ENCODE results near the gene OCA2.
"Not testable (repeated sequence)": the region's sequence is repeated elsewhere in the genome, so short reads cannot be mapped to it uniquely, and the experiment has no call there.

OCA2 gene

DNA sequence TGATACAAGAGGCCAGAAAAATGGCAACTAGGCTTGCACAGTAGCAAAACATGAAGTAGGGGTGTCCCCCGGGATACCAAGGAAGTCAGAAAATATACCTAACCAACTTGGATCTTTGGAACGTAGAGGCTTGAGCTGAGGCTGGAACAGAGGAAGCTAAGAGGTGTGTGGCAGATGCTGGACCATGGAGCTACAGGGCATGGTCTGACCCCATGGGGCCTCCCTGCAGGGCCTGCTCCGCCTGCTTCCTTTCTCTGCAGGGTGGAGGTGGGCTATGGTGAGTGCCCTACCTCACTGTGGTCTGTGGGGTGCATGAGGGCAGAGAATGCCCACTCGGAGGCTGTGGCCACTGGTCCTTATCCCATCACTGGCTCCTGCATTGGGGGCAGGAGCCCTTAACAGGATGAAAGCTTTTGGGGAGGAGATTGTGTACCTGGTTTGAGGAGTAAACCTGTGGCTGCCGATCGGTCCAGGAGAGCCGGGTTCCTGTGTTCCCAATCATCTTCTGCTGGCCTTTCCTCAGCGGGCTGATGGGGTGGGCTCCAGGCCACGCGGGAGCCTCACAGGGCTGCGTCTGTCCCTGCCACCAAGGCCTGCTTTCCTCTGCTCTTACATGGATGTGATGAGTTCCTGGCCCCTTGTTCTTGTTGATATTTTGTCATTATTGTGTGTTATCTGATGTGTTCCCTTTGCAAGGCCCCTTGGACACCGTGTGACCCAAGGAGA, 96.8 kb downstream of the OCA2 start:
- no peak for DNase-seq (ENCODE audit: low spot score)

DNA sequence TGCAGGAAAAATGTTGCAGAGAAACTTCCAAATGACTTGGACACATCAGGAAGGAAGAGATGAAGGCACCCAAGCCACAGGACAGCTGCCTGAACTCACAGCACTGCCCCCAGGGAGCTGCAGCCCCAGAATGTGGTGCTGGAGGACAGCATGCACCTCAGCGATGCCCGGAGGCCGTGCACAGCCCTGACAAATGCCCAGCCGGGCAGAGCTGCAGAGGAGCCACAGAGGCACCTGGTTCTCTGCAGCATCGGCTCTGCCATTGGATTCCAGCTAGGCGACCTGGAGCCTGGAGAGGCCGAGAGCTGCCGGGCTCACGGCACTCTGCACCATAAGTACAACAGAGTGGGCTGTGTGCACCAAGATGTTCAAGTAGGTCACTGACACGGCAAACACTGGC, 97.5 kb downstream of the OCA2 start:
- no peak for DNase-seq (ENCODE audit: low spot score)

DNA sequence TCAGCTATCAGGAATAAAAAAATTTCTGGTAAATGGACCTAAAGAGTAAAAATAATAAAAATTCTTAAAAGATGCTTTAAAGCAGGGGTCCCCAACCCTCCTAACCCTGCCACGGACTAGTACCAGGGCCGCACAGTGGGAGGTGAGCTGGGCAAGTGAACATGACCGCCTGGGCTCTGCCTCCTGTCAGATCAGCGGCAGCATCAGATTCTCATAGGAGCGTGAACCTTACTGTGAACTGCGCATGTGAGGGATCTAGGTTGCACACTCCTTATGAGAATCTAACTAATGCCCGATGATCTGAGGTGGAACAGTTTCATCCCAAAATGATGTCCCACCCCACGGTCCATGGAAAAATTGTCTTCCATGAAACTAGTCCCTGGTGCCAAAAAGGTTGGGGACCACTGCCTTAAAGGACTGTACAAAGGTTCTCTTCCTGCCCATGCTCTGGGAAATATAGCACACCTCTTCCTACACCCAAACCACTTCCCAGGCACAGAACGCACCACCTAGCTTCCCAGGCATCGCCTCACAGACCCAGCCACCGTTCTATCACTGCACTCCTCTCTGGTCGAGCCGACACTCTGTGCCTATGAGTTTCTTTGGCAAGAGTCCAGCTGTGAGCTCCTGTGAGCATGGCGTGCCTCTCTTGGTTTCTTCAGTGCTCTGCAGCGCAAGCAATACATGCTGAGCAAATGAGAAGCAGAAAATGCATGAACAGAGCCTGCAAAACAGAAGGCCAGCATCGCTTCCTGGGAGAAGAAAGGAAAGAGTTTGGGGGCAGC, 104.9 kb downstream of the OCA2 start:
- DNase-seq (ENCODE audit: low spot score) = no peak

DNA sequence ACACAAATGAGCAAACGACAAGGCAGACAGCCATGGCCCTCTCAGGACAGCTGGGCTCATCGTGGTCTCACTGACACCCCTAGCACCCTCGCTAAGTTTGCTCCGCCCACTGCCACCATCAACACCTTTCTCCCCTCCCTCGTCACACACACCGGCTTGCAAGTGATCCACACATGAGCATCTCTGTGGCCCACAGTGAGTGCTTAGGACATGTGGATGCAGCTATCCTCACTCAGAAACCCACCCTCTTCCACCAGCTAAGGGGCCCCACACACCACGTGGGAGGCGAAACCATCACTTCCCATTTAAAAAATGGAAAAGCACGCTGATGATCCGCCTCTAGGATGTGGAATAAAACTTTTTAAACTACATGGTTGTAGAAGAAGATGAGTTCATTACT, 105.6 kb downstream of the OCA2 start:
- DNase-seq (ENCODE audit: low spot score) = no peak

DNA sequence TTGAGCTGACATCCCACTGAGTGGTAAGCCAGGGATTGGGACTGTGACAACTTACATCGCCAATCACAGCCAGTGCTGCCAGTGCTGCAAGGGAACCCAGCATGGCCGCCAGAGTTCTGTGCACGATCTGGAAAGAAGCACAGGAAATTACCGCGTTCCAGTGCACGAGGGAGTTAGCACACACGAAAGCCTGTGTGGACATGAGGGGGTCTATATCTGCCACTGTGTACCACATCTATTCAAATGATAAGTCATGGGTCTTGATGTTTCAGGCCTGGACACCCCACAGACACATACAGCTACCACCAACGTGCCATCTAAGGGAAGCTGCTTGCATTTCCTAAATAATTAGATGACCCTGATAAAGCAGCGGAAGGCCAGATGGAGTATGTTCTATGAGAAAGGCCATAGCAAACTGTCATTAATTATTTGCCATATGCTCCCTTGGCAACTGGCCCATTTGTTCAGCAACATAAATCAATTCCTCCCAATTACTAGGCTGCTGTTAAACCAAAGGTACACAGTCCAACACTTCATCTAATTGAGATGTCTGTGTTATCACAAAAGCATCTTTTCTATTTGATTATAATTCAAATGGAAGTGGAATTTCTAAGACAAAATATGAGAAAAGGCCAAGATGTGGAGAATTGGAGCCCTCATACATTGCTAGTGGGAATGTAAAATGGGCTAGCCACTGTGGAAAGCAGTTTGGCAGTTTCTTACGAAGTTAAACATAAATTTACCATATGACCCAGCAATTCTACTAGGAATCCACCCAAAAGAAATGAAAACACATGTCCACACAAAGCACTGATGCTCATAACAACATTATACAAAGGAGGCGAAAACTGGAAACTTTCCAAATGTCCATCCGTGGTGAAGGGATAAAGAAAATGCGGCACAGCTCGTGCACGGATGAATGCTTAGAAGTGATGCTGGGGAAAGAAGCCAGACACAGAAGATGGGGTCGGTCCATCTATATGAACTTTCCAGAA, 108.3 kb downstream of the OCA2 start:
- no peak for DNase-seq (ENCODE audit: low spot score)

DNA sequence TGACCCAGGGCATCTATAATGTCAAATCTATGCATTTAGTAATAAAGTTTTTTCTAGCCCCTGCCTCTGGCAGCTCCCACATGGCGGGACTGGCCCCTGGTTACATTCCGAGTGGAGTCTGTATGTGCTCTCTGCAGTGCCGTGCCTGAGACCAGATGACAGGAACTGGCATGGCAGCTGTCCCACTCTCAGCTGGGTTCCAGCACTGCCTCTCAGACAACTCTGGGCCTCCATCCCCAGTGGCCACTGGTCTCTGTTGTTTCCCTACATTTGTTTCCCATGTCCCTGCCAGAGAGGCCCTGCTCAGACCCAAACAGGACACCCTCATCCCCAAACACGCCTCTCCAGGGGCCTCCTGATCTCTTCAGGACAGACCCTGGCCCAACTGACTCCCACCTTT, 109.3 kb downstream of the OCA2 start:
- DNase-seq (ENCODE audit: low spot score) = no peak

DNA sequence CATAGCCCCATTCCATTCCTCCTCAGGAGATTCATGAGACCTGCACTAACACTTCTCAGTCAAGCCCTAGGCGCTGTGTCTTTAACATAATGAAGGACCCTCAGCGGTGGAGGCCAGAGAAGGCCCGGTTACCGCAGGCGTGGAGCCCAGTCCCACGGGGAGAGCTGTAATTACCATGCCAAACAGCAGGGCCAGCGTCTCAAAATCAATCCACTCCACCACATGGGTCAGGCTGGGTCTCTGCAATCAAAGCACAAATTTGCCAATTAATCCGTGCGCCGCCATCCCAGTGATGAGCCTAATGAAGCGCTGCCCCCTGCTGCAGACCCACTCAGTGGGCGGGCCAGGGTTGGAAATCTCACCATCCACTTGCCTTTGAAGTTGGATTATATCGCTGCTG, 109.7 kb downstream of the OCA2 start:
- DNase-seq (ENCODE audit: low spot score) = no peak

DNA sequence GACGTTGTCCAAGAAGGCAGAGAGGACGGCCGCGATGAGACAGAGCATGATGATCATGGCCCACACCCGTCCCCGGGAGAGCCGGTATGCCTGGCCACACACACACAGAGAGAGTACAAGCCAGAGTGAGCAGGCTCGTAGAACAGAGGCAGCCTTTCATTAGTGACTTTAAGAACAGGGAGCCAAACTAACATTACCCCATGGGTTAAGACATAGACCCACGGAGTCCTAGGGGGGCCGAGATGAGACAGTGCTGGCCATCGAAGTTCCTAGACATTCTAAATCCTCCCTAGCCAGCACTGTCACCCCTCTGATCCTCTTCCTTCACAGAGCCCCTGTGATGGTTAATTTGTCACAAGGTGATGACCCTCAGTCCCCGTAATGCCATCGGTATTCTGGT, 114.0 kb downstream of the OCA2 start:
- DNase-seq (ENCODE audit: low spot score) = no peak

DNA sequence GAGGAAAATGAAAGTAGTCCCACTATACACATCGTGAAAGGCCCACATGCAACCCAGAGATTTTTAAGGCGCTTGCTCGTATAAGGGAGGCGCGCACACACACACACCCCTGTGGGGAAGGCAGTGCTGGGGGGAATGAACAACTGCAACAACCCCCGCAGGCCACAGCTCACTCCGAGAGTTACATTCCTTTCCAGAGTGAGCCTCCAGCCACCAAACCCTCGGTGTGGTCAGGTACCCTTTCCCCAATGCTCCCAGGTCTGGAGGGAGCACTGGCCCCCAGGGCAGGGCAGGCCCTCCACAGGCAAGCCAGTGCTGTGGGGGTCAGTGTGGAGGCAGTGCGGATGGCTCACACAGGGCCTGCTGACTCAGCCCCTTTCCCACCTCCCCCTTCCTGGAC, 115.6 kb downstream of the OCA2 start:
- no peak for DNase-seq (ENCODE audit: low spot score)

DNA sequence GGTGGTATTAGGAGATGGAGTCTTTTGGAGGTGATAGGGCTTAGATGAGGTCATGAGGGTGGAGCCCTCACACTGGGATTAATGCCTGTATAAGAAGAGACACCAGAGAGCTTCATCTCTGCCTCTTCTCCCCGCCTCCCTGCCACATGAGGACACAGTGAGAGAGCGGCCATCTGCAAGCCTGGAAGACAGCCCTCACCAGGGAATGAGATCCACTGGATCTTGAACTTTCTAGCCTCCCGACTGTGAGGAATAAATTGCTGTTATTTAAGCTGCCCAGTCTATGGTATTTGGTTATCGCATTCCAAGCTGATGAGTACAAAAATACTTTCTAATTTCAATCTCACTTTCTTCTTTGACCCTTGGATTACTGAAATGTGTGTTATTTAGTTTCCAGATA, 121.4 kb downstream of the OCA2 start:
- no peak for DNase-seq (ENCODE audit: low spot score)

DNA sequence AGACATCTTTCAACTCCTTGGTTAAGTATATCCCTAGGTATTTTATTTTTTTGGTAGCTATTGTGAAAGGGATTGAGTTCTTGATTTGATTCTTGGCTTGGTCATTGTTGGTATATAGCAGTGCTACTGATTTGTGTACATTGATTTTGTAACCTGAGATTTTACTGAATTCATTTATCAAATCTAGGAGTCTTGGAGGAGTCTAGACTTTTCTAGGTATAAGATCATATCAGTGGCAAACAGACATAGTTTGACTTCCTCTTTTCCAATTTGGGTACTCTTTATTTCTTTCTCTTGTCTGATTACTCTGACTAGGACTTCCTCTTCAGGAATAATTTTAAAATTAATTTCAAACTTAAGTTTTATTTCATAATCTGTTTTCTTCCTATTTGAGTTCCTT, 125.2 kb downstream of the OCA2 start:
- no peak for DNase-seq (ENCODE audit: low spot score)

DNA sequence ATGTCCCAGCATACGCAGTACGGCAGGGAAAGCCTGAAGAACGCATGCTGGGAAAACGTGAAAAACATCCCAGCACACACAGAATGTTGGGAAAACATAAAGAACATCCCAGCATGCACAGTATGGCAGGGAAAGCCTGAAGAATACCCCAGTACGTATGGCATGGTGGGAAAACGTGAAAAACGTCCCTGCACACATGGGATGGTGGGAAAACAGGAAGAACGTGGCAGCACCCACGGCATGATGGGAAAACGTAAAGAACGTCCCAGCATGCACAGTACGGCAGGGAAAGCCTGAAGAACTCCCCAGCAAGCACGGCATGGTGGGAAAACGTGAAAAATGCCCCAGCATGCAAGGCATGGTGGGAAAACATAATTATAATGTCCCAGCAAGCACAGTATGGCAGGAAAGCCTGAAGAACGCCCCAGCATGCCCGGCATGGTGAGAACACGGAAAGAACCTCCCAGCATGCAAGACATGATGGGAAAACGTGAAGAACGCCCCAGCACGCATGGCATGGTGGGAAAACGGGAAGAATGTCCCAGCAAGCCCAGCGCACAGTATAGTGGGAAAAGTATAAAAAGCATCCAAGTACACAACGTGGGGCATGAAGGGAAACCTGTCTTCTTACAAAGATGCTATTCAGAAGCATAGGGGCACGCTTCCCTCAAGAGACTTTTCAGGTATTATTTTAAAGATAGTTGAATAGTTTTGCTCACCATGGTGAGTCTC, 128.3 kb downstream of the OCA2 start:
- DNase-seq (ENCODE audit: low spot score) = no peak

DNA sequence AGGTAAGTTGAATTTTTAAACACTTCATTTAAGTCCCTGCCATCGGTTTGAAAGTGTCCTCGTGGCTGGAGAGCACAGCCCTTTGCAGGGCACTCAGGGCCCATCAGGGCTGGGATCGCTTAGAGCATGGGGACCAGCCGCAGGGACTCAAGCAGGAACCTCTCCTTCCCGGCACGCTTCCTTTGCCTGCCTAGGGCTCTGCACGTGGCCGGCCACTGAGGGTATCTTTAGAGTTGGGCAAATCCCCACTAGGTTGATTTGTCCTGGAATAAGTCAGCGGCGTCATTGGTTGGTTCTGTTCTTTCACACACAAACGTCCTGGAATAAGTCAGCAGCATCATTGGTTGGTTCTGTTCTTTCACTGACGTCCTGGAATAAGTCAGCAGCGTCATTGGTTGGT, 131.6 kb downstream of the OCA2 start:
- DNase-seq (ENCODE audit: low spot score) = no peak

DNA sequence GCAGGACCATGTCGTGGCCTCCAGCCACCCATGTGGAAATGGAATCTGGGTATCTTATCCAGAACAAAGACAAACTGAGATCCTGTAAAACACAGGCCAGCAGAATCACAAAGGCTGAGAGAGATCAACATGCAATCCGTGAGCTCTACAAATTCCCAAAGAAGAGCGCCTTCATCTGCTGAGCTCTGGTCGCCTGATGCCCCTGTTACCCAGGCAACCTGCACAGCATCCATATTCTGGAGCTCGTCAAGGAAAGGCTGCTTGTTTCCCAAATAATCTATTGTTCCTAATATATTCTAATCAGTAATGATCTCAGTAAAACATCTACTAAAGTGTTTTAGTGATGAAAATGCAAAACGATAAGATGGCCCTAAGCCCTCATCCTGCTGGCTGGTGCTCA, 133.6 kb downstream of the OCA2 start:
- no peak for DNase-seq (ENCODE audit: low spot score)

DNA sequence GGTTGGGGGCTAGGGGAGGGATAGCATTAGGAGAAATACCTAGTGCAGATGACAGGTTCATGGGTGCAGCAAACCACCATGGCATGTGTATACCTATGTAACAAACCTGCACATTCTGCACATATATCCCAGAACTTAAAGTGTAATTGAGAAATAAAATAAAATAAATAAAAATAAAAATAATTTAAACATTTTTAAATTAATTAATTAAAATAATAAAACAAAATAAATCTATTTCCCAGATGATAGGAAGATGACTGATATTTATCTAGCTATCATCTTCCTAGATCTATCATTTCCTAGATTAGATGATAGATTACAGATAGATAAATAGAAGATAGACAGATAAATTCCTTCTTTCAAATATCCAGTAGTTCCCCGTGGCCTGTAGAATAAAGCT, 137.3 kb downstream of the OCA2 start:
- no peak for DNase-seq (ENCODE audit: low spot score)

DNA sequence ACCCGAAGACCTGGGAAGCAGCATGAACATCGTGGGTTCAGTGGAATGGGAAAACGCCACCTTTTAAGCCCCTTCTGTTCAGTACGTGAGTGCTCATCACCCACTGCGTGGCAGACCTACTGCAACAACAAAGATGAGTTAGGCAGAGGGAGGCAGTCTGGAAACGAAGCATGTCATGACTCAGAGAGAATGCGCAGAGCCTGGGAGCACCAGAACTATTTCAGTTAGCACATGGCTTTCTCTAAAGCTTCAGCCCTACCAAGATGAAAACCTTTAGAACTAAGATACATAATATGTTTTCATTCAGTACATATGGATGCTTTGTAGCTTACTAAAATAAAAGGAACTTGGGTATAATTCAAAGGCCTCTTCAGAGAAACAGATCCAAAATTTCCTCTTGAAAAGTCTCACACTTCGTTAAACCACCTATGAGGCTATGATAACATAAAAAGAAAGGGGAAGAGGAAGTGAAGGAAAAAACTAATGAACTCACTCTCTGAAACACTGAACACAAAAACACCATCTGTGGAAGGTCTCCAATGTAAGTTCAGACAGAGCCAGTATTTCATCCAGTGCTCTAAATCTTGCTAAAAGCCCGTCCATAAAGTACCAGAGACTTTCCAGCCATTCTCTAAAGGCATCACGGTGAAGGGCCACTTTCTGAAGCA, 140.1 kb downstream of the OCA2 start:
- DNase-seq (ENCODE audit: low spot score) = no peak

DNA sequence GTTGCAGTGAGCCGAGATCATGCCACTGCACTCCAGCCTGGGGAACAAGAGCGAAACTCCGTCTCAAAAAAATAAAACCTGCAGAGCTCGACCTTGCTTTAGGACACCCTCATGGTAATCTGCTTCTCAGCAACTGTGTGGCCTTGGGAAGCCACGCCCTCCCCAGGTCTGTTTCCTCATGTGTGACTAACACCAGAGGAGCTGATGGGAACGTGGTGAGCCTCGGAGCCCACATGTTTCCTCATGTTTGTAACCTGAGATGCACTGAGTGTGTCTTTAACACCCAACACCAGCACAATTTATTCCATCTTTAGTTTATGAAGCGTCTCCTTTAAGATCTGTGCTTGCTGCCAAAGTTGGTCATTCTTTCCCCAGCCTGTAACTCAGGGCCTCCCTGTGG, 142.8 kb downstream of the OCA2 start:
- no peak for DNase-seq (ENCODE audit: low spot score)

DNA sequence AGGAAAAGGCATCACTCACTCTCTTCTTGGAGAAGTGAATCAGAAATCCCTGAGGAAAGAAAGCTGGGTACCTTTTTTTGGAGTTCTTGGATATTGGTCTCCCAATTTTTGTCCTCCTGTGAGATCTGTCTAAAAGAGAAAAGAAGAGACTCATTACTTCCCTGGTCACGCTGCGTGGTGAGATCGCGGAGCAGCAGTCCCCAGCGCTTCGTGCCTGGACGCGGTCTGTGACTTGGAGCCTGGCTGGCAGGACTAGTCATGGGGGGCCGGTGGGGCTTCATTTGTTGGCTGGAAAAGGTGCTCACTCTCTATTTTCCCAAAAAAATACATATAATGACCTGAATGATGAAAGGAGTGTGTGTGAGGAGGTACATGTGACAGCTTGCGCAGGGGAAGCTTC, 144.0 kb downstream of the OCA2 start:
- DNase-seq (ENCODE audit: low spot score) = no peak

DNA sequence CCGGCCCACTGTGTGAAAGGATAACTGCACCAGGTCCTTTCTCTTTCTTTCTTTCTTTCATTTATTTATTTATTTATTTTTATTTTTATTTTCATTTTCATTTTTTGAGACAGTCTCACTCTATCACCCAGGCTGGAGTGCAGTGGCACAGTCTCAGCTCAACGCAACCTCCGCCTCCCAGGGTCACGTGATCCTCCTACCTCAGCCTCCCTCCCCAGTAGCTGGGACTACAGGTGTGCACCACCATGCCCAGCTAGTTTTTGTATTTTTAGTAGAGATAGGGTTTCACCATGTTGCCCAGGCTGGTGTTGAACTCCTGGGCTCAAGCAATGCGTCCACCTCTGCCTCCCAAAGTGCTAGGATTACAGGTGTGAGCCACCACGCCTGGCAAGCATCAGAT, 146.5 kb downstream of the OCA2 start:
- DNase-seq (ENCODE audit: low spot score) = not testable (repeated sequence)

DNA sequence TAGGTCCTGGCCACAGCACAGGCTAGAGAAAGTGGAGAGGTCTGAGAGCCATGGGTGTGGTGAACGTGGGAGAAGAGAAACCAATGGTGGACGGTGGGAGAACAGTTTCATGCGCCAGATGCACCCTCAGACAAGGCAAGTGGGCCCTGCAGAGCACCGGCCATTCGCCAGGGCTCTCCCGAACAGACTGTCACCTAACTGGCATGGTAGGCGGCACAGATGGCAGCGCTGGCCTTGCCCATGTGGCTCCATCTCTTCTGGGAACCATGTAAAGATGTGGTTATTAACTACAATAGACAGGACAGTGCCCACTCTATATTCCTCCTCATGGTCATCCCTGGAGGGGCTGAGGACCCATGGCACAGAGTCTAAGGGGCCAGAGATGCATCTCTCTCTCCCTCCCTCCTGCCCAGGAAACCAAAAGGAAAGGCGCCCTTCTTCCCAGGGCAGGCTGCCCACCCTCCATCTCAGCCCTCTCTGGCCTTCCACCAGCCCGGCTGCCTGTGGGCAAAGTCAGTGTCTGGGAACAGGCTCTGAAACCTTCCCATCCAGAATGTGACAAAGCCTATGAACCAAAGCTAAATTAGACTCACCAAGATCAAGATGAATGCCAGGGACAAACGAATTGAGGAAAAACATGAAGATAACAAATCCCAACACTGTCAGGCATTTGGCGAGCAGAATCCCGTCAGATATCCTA, 147.8 kb downstream of the OCA2 start:
- no peak for DNase-seq (ENCODE audit: low spot score)

DNA sequence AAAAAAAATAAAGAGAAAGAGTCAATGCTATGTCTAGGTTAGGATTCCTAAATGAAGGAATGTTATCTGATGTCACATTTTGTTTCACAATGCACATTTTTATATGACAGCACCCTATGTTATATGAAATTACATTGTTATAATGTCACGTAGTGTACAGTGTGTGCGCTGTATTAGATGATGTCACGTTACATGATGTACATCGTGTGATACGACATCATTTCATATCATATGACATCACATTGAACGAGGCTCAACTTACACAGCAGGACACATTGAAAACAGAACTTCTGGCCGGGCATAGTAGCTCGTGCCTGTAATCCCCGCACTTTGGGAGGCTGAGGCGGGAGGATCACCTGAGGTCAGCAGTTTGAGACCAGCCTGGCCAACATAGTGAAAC, 150.0 kb downstream of the OCA2 start:
- DNase-seq (ENCODE audit: low spot score) = no peak

All from globus pallidus (tissue), 1 donor.